Cardiac muscle cell (in vitro differentiated cells and primary cell): Measurements from ENCODE around the gene YAP1. TPM values are rescaled to one million over a fixed set of nuclear protein-coding genes. Genes with fewer than 3 reads are reported as not detected.

Source experiments
- DNase-seq, 2 donors: peaks; one replicate each; pipeline versions ENCODE4 v3.0.0 to v3.0.0-alpha.2; 2010 to 2017; ENCODE audit warnings: low read depth in 1 of 2, low spot score in 1 of 2
- H3K27ac ChIP-seq: fragments of 200-600 bp; sonication (generic); 2 replicates; pipeline ENCODE4 v1.5.1; 2016
- H3K27me3 ChIP-seq: fragments of 200-600 bp; sonication (generic); 2 replicates; pipeline ENCODE4 v1.6.0; 2016; ENCODE audit warnings: control low read depth
- H3K36me3 ChIP-seq: fragments of 200-600 bp; sonication (generic); 2 replicates; pipeline ENCODE4 v1.5.1; 2016; ENCODE audit warnings: control low read depth
- H3K4me1 ChIP-seq: fragments of 200-600 bp; sonication (generic); 2 replicates; pipeline ENCODE4 v1.8.1; 2017; ENCODE audit warnings: low read depth, mild to moderate bottlenecking, mixed run types
- H3K4me3 ChIP-seq: fragments of 200-600 bp; sonication (generic); 2 replicates; pipeline ENCODE4 v1.5.1; 2016; ENCODE audit warnings: mild to moderate bottlenecking
- H3K9me3 ChIP-seq: fragments of 200-600 bp; sonication (generic); 2 replicates; pipeline ENCODE4 v1.5.1; 2017; ENCODE audit warnings: low read depth, mild to moderate bottlenecking, control low read depth
- CTCF ChIP-seq: IDR thresholded peaks from 2 replicates; pipeline ENCODE4 v1.5.1; 2012; ENCODE audit warnings: low read depth, mild to moderate bottlenecking, low read length
- polyA plus RNA-seq: library from polyadenylated mRNA; unstranded; fragments of >200 nt; fragmentation: Nextera tagmentation; extraction: Ambion mirVana; gene quantifications from 2 replicates; pipeline ENCODE4 v1.2.1, GENCODE V29; 2016
- total RNA-seq: library from RNA; depleted of rRNA; stranded (reverse); fragments of >200 nt; gene quantifications from 2 replicates; pipeline ENCODE4 v1.2.3, GENCODE V29; 2016

The YAP1 gene
- total and polyA plus RNA-seq, 2 experiments from 2014 or later = 40.8 to 277 TPM

GRCh38 chr11:102097186-102097585 lies 13.1 kb upstream of the YAP1 start:
- Histone ChIP-seq H3K4me3 (no peak overlapping the region), H3K36me3 (no peaks in the 10 kb centered on the region), H3K9me3 (no peaks in the 10 kb centered on the region), H3K4me1 (no peaks in the 10 kb centered on the region), H3K27ac (no peak overlapping the region), H3K27me3 (no peaks in the 10 kb centered on the region)
- TF ChIP-seq CTCF = no peak
- DNase-seq = no peak

- no peak for TF ChIP-seq CTCF
- no peak overlapping the region for H3K27ac ChIP-seq
- no peaks in the 10 kb centered on the region for H3K27me3 ChIP-seq
- DNase-seq = no peak
- H3K4me3 ChIP-seq = no peak overlapping the region
- H3K36me3 ChIP-seq = no peaks in the 10 kb centered on the region
- no peaks in the 10 kb centered on the region for H3K4me1 ChIP-seq
- no peaks in the 10 kb centered on the region for H3K9me3 ChIP-seq
Measured at GRCh38 chr11:102099755-102100154, 10.5 kb upstream of the YAP1 start.

- peak overlapping the region; percentile 98 for H3K4me3 ChIP-seq
- no peak for TF ChIP-seq CTCF
- no peaks in the 10 kb centered on the region for H3K27me3 ChIP-seq
- H3K4me1 ChIP-seq = peaks cover 15% of the 10 kb centered on the region
- H3K9me3 ChIP-seq = no peaks in the 10 kb centered on the region
- peak overlapping the region; percentile 98 for H3K27ac ChIP-seq
- H3K36me3 ChIP-seq = no peaks in the 10 kb centered on the region
- no peak for DNase-seq
Measured at GRCh38 chr11:102108734-102109440, 1.4 kb upstream of the YAP1 start.

- H3K4me3 ChIP-seq = peak overlapping the region; percentile 98
- H3K4me1 ChIP-seq = peaks cover 32% of the 10 kb centered on the region
- H3K36me3 ChIP-seq = peaks cover 3% of the 10 kb centered on the region
- H3K27me3 ChIP-seq = no peaks in the 10 kb centered on the region
- H3K9me3 ChIP-seq = no peaks in the 10 kb centered on the region
- peak overlapping the region; percentile 98 for H3K27ac ChIP-seq
- no peak for TF ChIP-seq CTCF
- DNase-seq = no peak
Measured at GRCh38 chr11:102110761-102111010, 439 bp downstream of the YAP1 start.

- Histone ChIP-seq H3K4me1 (peaks cover 38% of the 10 kb centered on the region), H3K27ac (peak overlapping the region; percentile 98), H3K9me3 (no peaks in the 10 kb centered on the region), H3K27me3 (no peaks in the 10 kb centered on the region), H3K36me3 (peaks cover 3% of the 10 kb centered on the region), H3K4me3 (peak overlapping the region; percentile 98)
- peak; percentile 94 to 96 for DNase-seq
- TF ChIP-seq CTCF = peak; percentile 10
Measured at GRCh38 chr11:102111011-102111786, 952 bp downstream of the YAP1 start.
